GM18868 (cell line): ENCODE results near the gene CNTNAP5.

ENCODE experiments used
- ATAC-seq: cut with Tn5 transposase; IDR thresholded peaks from one replicate; pipeline ENCODE4 v1.9.1; 2021; ENCODE audit warnings: mild to moderate bottlenecking, moderate library complexity; ENCODE audit not compliant: unreplicated experiment

CNTNAP5 gene

GRCh38 chr2:124258140-124258880, 233.2 kb downstream of the CNTNAP5 start:
- no peak for ATAC-seq

- no peak for ATAC-seq
Observed at GRCh38 chr2:124261456-124261855, 236.4 kb downstream of the CNTNAP5 start.

DNA sequence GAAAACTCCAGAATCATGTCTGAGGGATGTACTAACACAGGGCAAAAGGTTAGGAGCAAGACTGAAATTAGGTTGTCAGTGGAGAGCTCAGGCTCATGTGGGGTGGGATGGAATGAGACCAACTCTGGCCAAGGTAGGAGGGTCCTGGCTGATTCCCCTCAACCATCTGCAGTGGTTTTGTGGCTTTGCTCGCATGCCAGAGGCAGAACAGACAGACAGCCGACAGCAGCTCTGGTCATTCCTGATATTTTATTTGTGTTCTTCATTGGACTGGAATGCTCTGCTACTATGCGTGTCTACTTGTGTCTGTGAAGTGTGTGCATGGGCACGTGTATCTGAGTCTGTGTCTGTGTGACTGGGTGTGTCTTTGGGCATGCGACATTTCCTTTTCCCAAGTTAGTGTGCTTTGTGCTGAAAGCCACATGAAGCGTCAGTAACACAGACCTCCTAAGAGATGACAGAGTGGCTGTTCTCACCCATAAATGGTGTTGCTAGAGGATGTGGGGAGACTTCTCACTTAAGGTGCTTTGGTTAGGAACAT, 239.5 kb downstream of the CNTNAP5 start:
- no peak for ATAC-seq

DNA sequence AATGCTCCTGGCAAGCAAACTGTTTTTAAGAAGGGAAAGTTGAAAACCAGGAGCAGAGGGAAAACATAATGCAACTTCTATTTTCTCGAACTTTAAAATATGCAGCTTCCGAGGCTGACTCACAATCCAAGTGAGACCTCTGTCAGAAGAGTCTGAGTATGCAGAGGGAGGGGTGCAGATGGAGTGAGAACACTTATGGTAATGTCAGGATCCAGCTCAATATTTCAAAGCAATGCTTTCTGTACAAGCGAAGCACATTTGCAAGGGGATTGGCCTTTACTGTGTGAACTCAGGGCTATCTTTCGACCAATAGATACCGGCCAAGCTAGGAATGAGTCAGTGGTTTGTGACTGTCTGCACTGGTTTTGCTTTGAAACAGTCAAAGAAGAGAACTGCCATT, 242.7 kb downstream of the CNTNAP5 start:
- no peak for ATAC-seq

DNA sequence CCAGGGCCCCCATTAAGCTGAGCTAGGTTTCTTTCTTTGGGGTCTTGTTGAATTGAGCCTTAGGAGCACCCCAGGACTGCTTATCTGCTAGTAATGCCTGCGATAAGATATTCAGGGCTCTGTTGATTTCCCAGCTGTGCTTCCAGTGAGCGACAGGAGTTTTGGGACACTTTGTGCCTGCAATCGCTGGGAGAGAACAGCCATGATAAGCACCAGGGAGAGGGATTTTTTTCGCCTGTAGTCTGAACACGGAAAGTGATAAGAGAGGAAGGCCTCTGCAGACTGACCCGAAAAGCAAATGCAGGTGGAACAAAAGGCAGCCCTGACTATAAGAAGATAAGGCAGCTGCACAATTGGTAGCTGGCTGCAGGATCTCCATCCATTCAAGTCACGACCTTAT, 244.3 kb downstream of the CNTNAP5 start:
- no peak for ATAC-seq

DNA sequence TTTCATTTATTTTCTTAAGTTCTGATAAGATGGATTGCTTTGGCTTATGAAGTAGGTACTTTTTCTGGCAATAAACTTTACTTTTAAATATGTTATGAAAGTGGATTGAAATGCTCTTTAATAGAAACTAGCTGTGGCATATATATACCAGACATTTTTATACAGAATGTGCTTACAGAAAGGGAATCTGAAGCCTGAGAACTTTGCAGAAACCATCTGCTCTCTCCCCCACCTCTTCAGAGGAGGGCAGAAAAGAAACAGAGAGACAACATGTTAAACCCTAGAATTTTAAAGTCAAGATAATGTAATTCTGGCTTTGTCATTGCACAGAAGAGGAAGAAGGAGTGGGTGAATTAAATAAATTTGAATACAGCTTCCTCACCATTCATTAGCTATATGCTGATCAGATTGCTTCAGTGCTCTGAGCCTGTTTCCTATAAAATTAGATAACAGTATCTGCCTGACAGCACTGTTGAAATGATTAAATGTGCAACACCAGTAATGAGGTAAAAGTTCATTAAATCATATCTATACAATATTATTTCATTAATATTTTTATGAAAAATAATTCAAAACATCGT, 247.3 kb downstream of the CNTNAP5 start:
- ATAC-seq = no peak

DNA sequence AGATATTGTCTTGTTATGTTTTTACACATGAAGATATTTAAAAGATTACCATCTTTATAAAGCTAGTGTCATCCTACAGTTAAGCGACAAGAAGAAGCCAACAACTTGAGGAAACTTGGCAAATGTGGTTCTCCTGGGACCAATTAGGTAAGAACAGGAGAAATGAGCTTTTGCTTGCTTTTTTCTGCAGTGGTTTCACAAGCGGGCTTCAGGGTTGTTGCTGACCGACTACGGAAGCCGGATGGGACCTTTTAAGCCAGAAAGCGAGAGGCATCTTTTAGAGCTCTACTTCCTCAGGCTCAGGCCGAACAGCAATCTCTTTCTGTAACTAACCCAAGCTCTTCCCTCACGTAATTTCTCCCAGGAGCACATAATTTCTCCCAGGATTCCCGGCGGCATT, 256.5 kb downstream of the CNTNAP5 start:
- ATAC-seq = no peak

DNA sequence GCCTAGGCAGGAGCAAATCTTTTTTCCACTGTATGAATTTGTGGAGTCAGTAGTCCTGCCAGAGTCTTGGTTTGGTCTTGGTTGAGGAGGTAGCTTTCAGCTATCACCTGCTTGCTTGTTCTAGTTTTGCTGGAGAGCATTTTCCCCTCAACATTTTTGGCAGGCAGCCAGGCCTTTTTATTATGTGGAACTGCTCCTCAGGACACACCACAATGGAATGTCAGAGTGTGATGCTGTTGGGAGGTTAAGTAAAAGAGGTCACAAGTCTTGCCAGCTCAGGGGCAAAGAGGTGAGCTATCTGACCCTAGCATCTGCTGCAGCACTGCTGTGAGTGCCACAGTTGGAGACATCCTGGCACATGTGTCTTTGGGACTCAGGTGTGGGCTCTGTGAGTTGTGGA, 258.0 kb downstream of the CNTNAP5 start:
- ATAC-seq = no peak

- ATAC-seq = no peak
Observed at GRCh38 chr2:124286089-124286783, 261.1 kb downstream of the CNTNAP5 start.

- no peak for ATAC-seq
Observed at GRCh38 chr2:124289060-124289459, 264.0 kb downstream of the CNTNAP5 start.

GRCh38 chr2:124289615-124290014, 264.5 kb downstream of the CNTNAP5 start:
- ATAC-seq = no peak

DNA sequence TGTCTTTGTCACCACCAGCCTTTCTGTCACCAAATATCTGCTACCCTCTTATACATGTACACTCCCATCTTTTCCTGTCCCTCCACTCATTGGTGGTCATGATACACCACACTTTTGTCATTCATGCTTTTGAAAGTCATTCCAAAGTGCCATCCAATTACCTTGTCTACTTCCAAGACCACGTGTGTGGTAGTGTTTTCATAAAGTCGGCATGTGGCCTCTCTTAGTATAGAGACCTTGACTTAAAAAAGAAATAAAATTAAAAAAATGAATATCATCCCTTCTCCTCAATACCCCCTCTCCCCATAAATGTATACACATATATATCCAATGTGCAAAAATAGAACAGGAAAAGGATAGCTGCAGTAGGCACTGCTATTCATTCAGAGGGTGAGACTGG, 271.4 kb downstream of the CNTNAP5 start:
- no peak for ATAC-seq

DNA sequence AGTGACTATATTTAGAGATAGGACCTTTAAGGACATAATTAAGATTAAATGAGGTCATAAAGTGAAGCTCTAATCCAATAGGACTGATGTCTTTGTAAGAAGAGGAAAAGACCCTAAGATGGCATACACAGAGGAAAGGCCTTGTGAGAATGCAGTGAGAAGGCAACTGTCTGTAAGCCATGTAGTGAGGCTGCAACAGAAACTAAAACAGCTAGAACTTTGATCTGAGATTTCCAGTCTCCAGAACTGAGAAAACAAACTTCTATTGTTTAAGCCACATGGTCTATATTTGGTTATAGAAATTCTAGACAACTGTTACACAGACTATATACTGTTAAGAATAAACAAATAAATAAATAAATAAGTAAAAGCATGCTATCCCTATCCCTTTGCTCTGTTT, 276.8 kb downstream of the CNTNAP5 start:
- ATAC-seq = no peak

DNA sequence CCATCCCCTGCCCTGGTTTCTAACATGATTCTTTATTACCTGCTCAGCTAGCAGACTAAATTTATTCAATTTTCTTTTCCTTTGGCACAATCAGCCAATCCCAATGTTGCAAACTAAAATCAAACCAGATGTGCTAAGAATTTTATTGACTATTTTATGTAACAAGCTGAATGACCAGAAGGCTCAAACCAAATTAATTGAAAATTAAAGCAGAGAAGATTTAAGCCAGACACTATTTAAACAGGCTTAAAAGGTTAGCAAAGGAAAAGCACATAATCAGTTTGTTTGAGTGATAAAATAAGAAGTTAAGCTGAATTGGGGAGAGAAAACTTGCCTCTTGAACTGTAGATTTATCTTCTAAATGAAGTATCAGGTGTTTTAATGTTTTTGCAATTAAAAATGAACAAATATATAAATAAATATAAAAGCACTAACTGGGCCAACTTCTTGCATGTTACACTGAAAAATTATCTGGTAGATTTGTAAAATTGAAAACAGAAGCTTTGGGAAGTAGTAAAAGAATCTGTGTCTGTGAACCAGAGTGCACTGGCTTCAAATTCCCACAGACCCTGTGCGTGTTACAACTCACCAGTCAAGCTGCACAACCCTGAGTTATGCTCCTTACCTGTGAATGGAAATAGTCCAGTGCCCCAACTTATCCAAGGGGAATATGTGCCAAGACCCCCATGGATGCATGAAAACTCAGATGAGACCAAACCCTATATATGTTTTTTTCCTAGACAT, 283.4 kb downstream of the CNTNAP5 start:
- no peak for ATAC-seq

- ATAC-seq = no peak
Observed at GRCh38 chr2:124309563-124310138, 284.6 kb downstream of the CNTNAP5 start.

DNA sequence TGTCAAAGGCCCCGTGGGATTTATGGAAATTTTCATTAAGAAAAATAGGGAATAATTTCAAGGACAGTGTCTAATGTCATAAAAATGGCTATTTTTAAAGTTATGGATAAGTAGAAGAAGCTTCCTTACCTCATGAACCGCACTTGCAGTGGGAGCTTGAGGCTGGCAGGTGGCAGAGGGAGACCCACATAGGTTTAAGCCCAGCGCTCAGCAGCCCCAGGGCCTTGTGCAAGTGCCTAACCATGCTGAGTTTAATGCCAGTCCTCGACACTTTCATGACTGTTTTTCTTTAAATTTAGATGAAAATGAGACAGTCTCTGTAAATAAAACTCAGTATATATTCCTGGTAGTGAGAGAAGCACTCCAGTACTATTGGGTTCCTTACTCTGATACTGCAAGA, 285.6 kb downstream of the CNTNAP5 start:
- ATAC-seq = no peak

DNA sequence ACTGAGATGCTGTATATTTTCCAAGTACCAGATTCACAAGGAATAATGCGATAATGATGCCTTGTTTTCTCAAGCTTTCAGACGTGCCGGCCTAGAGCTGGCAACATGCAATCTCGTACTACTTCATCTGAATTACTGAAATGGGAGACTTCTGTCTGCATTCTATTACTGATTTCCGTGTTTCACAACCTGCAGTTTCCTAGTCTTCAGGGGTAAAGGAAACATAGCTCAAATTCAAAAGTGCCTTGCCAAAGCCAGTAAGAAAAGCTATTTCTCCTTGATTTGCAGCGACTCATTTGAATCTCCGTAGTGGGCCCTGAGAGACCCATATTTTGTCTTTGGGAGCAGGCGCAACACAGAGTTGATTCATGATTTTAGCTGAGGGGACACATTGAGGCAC, 289.0 kb downstream of the CNTNAP5 start:
- ATAC-seq = no peak

DNA sequence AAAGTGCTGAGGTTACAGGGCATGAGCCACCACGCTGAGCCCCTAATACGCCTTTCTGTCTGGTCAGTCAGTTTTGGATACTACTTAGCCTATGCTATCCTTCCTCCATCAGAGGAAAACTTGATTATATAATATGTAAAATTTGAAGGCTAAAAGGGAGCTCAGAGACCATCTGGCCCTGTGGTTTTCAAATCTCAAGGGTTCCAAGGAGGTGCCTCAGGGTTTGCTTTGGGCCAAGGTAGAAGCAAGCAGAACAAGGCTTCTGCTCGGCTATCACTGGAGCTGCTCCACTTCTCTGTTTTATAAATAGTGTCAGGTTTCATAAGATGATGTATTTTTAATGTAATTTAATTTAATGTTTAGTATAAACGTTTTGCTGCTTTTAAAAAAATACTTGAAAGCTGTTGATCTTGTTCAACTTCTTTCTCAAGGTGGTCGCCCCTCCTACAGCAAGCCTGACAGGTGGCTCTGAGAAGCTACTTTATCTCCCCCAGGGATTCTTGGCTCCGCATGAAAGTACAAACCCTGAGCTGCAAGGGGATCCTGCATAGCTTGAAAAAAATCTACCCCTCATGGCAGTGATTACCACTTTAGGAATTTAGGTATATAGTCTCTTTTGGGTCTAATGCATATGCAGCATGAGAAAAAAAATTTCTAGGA, 290.3 kb downstream of the CNTNAP5 start:
- ATAC-seq = no peak

DNA sequence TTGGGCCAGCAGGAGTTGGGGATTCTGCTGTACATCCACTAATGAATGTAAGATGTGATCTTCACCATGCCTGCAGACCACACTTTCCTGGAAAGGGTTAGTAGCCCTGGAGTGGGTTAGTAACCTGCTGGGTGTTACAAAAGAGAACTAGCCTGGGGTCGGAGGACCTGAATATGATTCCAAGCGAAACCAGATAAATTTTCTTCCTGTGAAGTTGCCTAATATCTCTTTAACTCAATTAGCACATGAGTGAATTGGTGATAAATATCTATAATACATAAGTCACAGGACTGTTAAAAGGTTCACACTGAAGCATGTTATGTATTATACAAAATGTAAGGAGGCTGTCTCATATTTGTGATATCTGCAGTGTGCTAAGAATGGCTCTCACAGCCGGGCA, 291.0 kb downstream of the CNTNAP5 start:
- no peak for ATAC-seq

DNA sequence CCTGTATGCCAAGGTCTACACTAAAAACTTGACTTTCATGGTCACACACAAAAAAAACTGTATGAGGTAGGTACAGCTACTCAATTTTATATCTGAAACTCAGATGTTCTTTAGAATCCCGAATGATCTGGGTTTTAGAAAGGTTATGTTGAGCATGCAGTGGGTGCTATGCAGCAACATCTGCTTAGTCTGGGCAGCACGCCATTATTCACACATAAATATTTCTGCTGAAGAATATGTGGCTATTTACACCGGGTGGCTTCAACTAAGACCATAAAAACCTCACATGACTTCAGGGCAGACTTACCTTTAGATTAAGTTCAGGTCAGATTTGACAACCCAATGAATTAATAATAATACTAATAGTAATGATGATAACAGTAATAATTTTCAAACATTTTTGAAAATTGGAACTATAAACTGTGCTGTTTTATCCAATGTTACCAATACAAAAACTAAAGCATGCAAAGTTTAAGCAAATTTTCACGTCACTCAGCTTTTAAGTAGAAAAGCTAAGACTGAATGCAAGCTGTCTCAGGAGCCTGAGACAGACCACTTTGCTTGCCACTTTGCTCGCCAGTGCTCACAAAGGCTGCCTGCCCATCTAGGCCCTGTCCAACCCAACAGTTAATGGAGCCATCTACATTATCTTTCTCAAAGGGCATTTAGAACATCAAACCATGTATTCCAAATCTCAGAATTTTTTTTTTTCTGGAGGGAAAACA, 292.0 kb downstream of the CNTNAP5 start:
- no peak for ATAC-seq
